Endothelial cell of umbilical vein (primary cell): ENCODE results near the gene AIG1. TPM values are rescaled to one million over a fixed set of nuclear protein-coding genes. Genes with fewer than 3 reads are reported as not detected.

Experiments
- BruUV-seq: library from RNA; stranded (reverse); fragments of 400-500 nt; replicated peaks from 2 replicates; lab custom pipeline; 2021; lab: Mats Ljungman, UMichigan
- CTCF ChIA-PET: fragments of 300-600, 350-600 bp; sonication (Branson Sonifier 250); formaldehyde crosslinking; loops from one replicate; lab custom pipeline; 2021; ENCODE audit warnings: antibody characterized with exemption, inconsistent platforms; lab: Charles Lee
- POLR2A ChIA-PET: fragments of 300-600, 350-600 bp; sonication (Branson Sonifier 250); formaldehyde crosslinking; loops from one replicate; lab custom pipeline; 2021; ENCODE audit warnings: antibody characterized with exemption, inconsistent platforms; lab: Charles Lee
- DNase-seq: peaks from one replicate; pipeline ENCODE4 v3.0.0-alpha.2; 2011; ENCODE audit warnings: low read depth, low spot score
- FAIRE-seq: peaks from 2 replicates; lab custom pipeline; 2011; peaks lifted over from hg19 to GRCh38; lab: Jason Lieb, UNC
- H2AFZ ChIP-seq: 2 replicates; pipeline ENCODE4 v1.6.0; 2012; ENCODE audit warnings: low read depth, low read length, control low read depth, inconsistent platforms
- H3K27ac ChIP-seq: 2 replicates; pipeline ENCODE4 v1.5.1; 2011; ENCODE audit warnings: low read depth, mild to moderate bottlenecking, control low read depth, low read length, moderate library complexity; ENCODE audit not compliant: insufficient read depth
- H3K27me3 ChIP-seq, 2 experiments: 2 replicates each; pipeline versions ENCODE4 v1.6.0 to v1.6.1; 2011; ENCODE audit warnings: low read length in 2 of 2, mixed read lengths in 1 of 2; ENCODE audit not compliant: control insufficient read depth in 2 of 2, insufficient read depth in 2 of 2
- H3K36me3 ChIP-seq, 2 experiments: 2 replicates in 1 of 2; 3 replicates in 1 of 2; pipeline ENCODE4 v1.5.1; 2011; ENCODE audit warnings: low read length in 2 of 2, mild to moderate bottlenecking in 1 of 2, moderate library complexity in 1 of 2; ENCODE audit not compliant: control insufficient read depth in 2 of 2, insufficient read depth in 2 of 2; ENCODE audit errors: extremely low read depth in 1 of 2
- H3K4me1 ChIP-seq: 3 replicates; pipeline ENCODE4 v1.5.1; 2011; ENCODE audit warnings: mild to moderate bottlenecking, low read length; ENCODE audit not compliant: control insufficient read depth, insufficient read depth; ENCODE audit errors: extremely low read depth
- H3K4me2 ChIP-seq: 2 replicates; pipeline ENCODE4 v1.6.1; 2011; ENCODE audit warnings: low read length, control low read depth, mixed read lengths; ENCODE audit not compliant: insufficient read depth
- H3K4me3 ChIP-seq, 3 experiments: fragments of 200-600 bp in 1 of 3; sonication (generic), shearing (Covaris generic) in 1 of 3; replicated peaks in 1 of 3; 2 replicates each; pipeline ENCODE4 v1.5.1; 2011 to 2016; ENCODE audit warnings: control low read depth in 3 of 3, low read length in 3 of 3, mild to moderate bottlenecking in 2 of 3, inconsistent platforms in 1 of 3, low read depth in 1 of 3, moderate library complexity in 1 of 3; ENCODE audit not compliant: insufficient read depth in 1 of 3
- H3K79me2 ChIP-seq: 2 replicates; pipeline ENCODE4 v1.6.0; 2012; ENCODE audit warnings: low read length, inconsistent platforms; ENCODE audit not compliant: control insufficient read depth, insufficient read depth
- H3K9ac ChIP-seq: replicated peaks from 2 replicates; pipeline ENCODE3; 2011; ENCODE audit warnings: low read length, control low read depth; ENCODE audit not compliant: insufficient read depth; ENCODE audit errors: extremely low read depth
- H3K9me1 ChIP-seq: replicated peaks from 3 replicates; pipeline ENCODE4 v1.6.0; 2011; ENCODE audit warnings: mild to moderate bottlenecking, low read length; ENCODE audit not compliant: control insufficient read depth, insufficient read depth; ENCODE audit errors: extremely low read depth
- H3K9me3 ChIP-seq: replicated peaks from 2 replicates; pipeline ENCODE4 v1.5.1; 2012; ENCODE audit warnings: low read length, inconsistent platforms; ENCODE audit not compliant: control insufficient read depth, insufficient read depth
- H4K20me1 ChIP-seq: replicated peaks from 2 replicates; pipeline ENCODE3; 2011; ENCODE audit warnings: mild to moderate bottlenecking, low read length; ENCODE audit not compliant: control insufficient read depth, insufficient read depth; ENCODE audit errors: extremely low read depth
- EZH2 ChIP-seq: IDR thresholded peaks from 2 replicates; pipeline ENCODE4 v1.6.1; 2012; ENCODE audit warnings: borderline replicate concordance, low read depth, mild to moderate bottlenecking, moderate library complexity, low read length, inconsistent platforms; ENCODE audit not compliant: severe bottlenecking
- FOS ChIP-seq: IDR thresholded peaks from 2 replicates; pipeline ENCODE4 v1.6.1; 2011; ENCODE audit warnings: mild to moderate bottlenecking, low read length, moderate library complexity, borderline replicate concordance; ENCODE audit not compliant: insufficient read depth
- GATA2 ChIP-seq: IDR thresholded peaks from 2 replicates; pipeline ENCODE4 v1.7.0; 2011; ENCODE audit warnings: low read depth, mild to moderate bottlenecking, moderate library complexity, mixed read lengths, low read length; ENCODE audit not compliant: insufficient read length, insufficient read depth
- JUN ChIP-seq: IDR thresholded peaks from 2 replicates; pipeline ENCODE4 v1.6.1; 2011; ENCODE audit warnings: borderline replicate concordance, low read depth; ENCODE audit not compliant: insufficient read length, insufficient read depth
- MAX ChIP-seq: IDR thresholded peaks from 2 replicates; pipeline ENCODE4 v1.6.1; 2011; ENCODE audit not compliant: insufficient read depth, insufficient read length
- MYC ChIP-seq: IDR thresholded peaks from one replicate; pipeline ENCODE4 v1.6.1; 2011; ENCODE audit warnings: mild to moderate bottlenecking, low read depth, low read length
- POLR2A ChIP-seq: IDR thresholded peaks from 2 replicates; pipeline ENCODE4 v1.6.1; 2012; ENCODE audit warnings: low read depth, mild to moderate bottlenecking, control low read depth, low read length
- POLR2AphosphoS5 ChIP-seq: IDR thresholded peaks from 2 replicates; pipeline ENCODE4 v1.6.1; 2012; ENCODE audit warnings: low read depth, mild to moderate bottlenecking, control low read depth, low read length, moderate library complexity; ENCODE audit not compliant: insufficient read depth
- dilution Hi-C: fragments of 300-500 bp; cut with MboI; formaldehyde crosslinking; loops from one replicate; pipeline ENCODE4 v1.15.0; 2019; ENCODE audit warnings: low sequenced_read_pairs; ENCODE audit not compliant: extremely low pct_ligation_motif_present
- intact Hi-C: fragments of 100-400 bp; cut with micrococcal nuclease; formaldehyde crosslinking; loops from one replicate; pipeline ENCODE4 v1.10.0; 2022
- polyA plus RNA-seq, 4 experiments: library from polyadenylated mRNA; depleted of rRNA in 3 of 4; stranded (reverse) in 3 of 4; unstranded in 1 of 4; fragments of >200 nt; gene quantifications; 2 replicates each; pipeline versions ENCODE4 v1.2.1 to v1.2.3, GENCODE V29; 2011 to 2012; ENCODE audit warnings: missing spikeins in 1 of 4
- total RNA-seq: library from RNA; stranded (reverse); gene quantifications from 2 replicates; pipeline ENCODE4 v1.2.3, GENCODE V29; 2021
- TF ChIP-seq, protein P1 (sequence below), 2 donors: IDR thresholded peaks; 1 replicate in 1 of 2; 2 replicates in 1 of 2; pipeline ENCODE4 v1.5.1; 2011; ENCODE audit warnings: low read length in 2 of 2, mild to moderate bottlenecking in 2 of 2, moderate library complexity in 2 of 2, control low read depth in 1 of 2, inconsistent platforms in 1 of 2, low read depth in 1 of 2; ENCODE audit not compliant: insufficient read depth in 1 of 2; ENCODE audit errors: extremely low read depth in 1 of 2

Gene AIG1
- total and polyA plus RNA-seq, 2 donors (not counting 3 experiments of a cell fraction or from before 2014, with no cell fraction given): 17.7 to 22.7 TPM

DNA sequence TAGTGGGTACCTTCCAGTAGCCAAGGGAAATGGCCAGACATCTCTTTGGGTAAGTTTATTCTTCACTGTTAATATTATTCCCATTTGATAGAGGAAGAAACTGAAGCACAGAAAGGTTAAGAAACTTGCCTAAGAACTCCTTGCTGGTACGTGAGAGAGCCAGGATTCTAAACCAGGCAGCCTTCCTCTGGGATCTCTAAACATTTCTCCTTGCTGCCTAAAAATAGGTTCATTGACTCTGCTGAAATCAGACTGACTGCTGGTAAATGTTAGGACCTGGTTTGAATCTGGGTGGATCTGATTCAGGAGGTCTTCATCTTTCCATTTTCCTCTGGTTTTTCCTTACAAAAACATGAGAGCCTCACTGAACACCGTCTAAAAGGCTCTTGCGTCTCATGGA lies 186.9 kb downstream of the AIG1 start:
- no peaks in the 10 kb centered on the region for H3K79me2 ChIP-seq
- H3K9ac ChIP-seq: no peak overlapping the region
- no peaks in the 10 kb centered on the region for H3K36me3 ChIP-seq
- CTCF ChIA-PET: no interaction called here
- H3K4me3 ChIP-seq: no peak overlapping the region
- no peak overlapping the region for H3K27ac ChIP-seq
- no peaks in the 10 kb centered on the region for H3K4me1 ChIP-seq
- H3K9me1 ChIP-seq: no peaks in the 10 kb centered on the region
- TF ChIP-seq POLR2AphosphoS5 (no peak), POLR2A (no peak), EZH2 (no peak), FOS (no peak), GATA2 (no peak), JUN (no peak), MYC (no peak), MAX (no peak)
- TF ChIP-seq, protein P1, sequence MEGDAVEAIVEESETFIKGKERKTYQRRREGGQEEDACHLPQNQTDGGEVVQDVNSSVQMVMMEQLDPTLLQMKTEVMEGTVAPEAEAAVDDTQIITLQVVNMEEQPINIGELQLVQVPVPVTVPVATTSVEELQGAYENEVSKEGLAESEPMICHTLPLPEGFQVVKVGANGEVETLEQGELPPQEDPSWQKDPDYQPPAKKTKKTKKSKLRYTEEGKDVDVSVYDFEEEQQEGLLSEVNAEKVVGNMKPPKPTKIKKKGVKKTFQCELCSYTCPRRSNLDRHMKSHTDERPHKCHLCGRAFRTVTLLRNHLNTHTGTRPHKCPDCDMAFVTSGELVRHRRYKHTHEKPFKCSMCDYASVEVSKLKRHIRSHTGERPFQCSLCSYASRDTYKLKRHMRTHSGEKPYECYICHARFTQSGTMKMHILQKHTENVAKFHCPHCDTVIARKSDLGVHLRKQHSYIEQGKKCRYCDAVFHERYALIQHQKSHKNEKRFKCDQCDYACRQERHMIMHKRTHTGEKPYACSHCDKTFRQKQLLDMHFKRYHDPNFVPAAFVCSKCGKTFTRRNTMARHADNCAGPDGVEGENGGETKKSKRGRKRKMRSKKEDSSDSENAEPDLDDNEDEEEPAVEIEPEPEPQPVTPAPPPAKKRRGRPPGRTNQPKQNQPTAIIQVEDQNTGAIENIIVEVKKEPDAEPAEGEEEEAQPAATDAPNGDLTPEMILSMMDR (IDR thresholded peaks at IDR 0.05; ENCODE audit: extremely low read depth in 1 of 2, insufficient read depth in 1 of 2, low read depth in 1 of 2, low read length in 2 of 2): no peak
- intact Hi-C loops: no loop called here
- H2AFZ ChIP-seq: no peak overlapping the region
- no TSS peak for BruUV-seq
- DNase-seq (no peak), FAIRE-seq (no peak)
- dilution Hi-C loops: no loop called here
- no peak overlapping the region for H3K4me2 ChIP-seq
- H3K27me3 ChIP-seq: no peaks in the 10 kb centered on the region
- no peaks in the 10 kb centered on the region for H4K20me1 ChIP-seq
- POLR2A ChIA-PET: no interaction called here
- no peaks in the 10 kb centered on the region for H3K9me3 ChIP-seq
